Measurements from ENCODE around the gene IRF8.

DNA sequence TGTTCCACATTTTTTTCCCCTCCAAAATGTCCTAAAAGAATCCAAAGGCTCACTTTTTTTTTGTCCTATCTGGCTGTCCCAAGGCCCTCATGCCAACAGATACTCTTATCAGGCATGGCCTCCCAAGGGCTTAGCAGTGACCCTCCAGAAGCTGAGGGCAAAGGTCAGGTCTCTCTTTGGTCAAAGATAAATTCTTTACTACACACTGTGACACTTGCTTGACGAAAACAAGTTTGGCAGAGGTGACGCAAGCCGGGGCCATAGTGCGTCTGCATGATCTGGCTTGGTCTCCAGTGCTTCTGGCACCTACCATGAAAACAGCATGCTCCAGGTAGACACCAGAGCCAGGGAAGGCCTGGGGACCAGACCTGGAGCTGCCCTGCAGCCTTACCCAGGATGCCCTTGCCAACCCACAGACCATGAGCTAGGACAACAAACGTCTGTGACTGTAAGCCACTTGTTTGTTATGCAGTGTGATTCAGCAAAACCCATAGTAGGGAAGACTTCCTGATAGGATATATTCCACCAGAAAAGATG is 48.5 kb upstream of the IRF8 start:
- TF ChIP-seq, protein P1, sequence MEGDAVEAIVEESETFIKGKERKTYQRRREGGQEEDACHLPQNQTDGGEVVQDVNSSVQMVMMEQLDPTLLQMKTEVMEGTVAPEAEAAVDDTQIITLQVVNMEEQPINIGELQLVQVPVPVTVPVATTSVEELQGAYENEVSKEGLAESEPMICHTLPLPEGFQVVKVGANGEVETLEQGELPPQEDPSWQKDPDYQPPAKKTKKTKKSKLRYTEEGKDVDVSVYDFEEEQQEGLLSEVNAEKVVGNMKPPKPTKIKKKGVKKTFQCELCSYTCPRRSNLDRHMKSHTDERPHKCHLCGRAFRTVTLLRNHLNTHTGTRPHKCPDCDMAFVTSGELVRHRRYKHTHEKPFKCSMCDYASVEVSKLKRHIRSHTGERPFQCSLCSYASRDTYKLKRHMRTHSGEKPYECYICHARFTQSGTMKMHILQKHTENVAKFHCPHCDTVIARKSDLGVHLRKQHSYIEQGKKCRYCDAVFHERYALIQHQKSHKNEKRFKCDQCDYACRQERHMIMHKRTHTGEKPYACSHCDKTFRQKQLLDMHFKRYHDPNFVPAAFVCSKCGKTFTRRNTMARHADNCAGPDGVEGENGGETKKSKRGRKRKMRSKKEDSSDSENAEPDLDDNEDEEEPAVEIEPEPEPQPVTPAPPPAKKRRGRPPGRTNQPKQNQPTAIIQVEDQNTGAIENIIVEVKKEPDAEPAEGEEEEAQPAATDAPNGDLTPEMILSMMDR (IDR thresholded peaks at IDR 0.05), result no peak
- no peak for TF ChIP-seq POLR2A (IDR thresholded peaks at IDR 0.05)
